ENCODE data around the gene FILIP1L.
A peak's percentile ranks its signal among the peaks of the same experiment; 100 is the strongest.

Gene FILIP1L

GRCh38 chr3:100114413-100115030 lies at the start of gene FILIP1L:
Gene FILIP1L (minus strand): TSS chr3:100114501.
- DNase-seq: no peak
- no peak within 1 kb of the TSS for H3K27ac Mint-ChIP-seq

GRCh38 chr3:100163787-100164186 lies 49.5 kb upstream of the FILIP1L start:
- Mint-ChIP-seq H3K27me3 (ENCODE audit: low read depth, poor library complexity) (peaks cover 2% of the 10 kb centered on the region), H3K27ac (peak overlapping the region; percentile 70), H3K4me3 (no peak overlapping the region), H3K9me3 (no peaks in the 10 kb centered on the region), H3K4me1 (no peaks in the 10 kb centered on the region), H3K36me3 (ENCODE audit: low read depth) (peaks cover 8% of the 10 kb centered on the region)
- no peak for DNase-seq
- no peak for TF ChIP-seq CTCF (IDR thresholded peaks at IDR 0.05)

More at GRCh38 chr3:100114413-100115030, at the start of gene FILIP1L:
- Mint-ChIP-seq H3K9me3 (peaks cover 12% of the 10 kb centered on the region), H3K27me3 (ENCODE audit: low read depth, poor library complexity) (no peaks in the 10 kb centered on the region), H3K36me3 (ENCODE audit: low read depth) (peaks cover 20% of the 10 kb centered on the region), H3K4me1 (no peaks in the 10 kb centered on the region), H3K4me3 (no peak within 1 kb of the TSS)
- TF ChIP-seq CTCF (IDR thresholded peaks at IDR 0.05): no peak

DNA sequence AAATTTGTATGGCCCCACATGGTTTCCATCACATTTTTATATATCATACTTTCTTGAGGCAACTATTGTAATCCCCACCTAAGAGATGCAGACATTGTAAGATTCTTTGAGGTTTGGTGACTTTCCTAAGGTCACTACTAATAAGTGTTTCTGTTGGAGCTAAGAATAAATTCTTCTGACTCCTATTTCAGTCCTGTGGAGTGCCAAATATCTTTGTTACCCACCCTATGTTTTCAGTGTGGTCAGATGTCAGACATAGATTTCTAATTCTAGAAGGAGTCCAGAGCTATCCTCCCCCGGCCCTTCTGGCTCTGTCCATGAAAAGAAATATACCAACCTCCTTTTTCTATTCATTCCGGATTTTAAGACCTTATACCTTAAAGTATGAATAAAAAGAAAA lies 46.2 kb upstream of the FILIP1L start:
- H3K27ac Mint-ChIP-seq: no peak overlapping the region
- TF ChIP-seq CTCF (IDR thresholded peaks at IDR 0.05): no peak
- H3K9me3 Mint-ChIP-seq: peaks cover 20% of the 10 kb centered on the region
- peaks cover 31% of the 10 kb centered on the region for H3K36me3 Mint-ChIP-seq (ENCODE audit: low read depth)
- no peak for DNase-seq
- H3K4me1 Mint-ChIP-seq: no peaks in the 10 kb centered on the region
- no peaks in the 10 kb centered on the region for H3K27me3 Mint-ChIP-seq (ENCODE audit: low read depth, poor library complexity)
- H3K4me3 Mint-ChIP-seq: no peak overlapping the region

GRCh38 chr3:100159331-100160153 lies 45.2 kb upstream of the FILIP1L start:
- Mint-ChIP-seq H3K36me3 (ENCODE audit: low read depth) (peaks cover 40% of the 10 kb centered on the region), H3K27ac (no peak overlapping the region), H3K9me3 (peaks cover 28% of the 10 kb centered on the region), H3K4me1 (no peaks in the 10 kb centered on the region), H3K4me3 (no peak overlapping the region), H3K27me3 (ENCODE audit: low read depth, poor library complexity) (no peaks in the 10 kb centered on the region)
- TF ChIP-seq CTCF (IDR thresholded peaks at IDR 0.05): no peak
- DNase-seq: no peak

DNA sequence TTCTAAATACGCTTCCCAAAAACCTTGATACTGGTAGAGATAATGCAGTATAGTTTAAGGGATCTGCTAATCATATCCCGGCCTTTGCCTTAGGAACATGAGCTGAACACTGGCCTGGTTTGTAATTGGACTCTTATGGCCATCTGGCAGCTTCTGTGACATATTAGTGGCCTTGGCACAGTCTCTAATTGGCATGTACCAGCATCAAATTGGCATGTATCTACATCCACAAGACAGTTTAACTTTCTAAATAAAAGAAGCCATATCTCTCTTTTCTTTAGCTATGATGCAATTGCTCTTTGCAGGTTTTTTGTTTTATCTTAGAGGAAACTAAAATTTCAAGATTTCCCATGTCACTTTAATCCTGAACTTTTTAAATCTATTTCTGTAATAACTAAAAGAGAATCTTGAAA lies 44.6 kb upstream of the FILIP1L start:
- H3K36me3 Mint-ChIP-seq (ENCODE audit: low read depth): peaks cover 45% of the 10 kb centered on the region
- H3K27ac Mint-ChIP-seq: no peak overlapping the region
- no peak for TF ChIP-seq CTCF (IDR thresholded peaks at IDR 0.05)
- no peaks in the 10 kb centered on the region for H3K27me3 Mint-ChIP-seq (ENCODE audit: low read depth, poor library complexity)
- H3K9me3 Mint-ChIP-seq: peaks cover 28% of the 10 kb centered on the region
- no peak overlapping the region for H3K4me3 Mint-ChIP-seq
- no peaks in the 10 kb centered on the region for H3K4me1 Mint-ChIP-seq
- no peak for DNase-seq

Measured in nephron progenitor cell (in vitro differentiated cells).